ENCODE measurements around the gene ZAP70.

The ZAP70 gene

GRCh38 chr2:97713296-97714083, at the start of gene ZAP70:
Gene ZAP70, plus strand, starts transcription at chr2:97713576. Its CDS starts 10,461 bp downstream, at chr2:97724037.
- H2AFZ ChIP-seq (ENCODE audit: low read depth, low read length, severe bottlenecking) = peak within 1 kb of the TSS; percentile 72
- no peak within 1 kb of the TSS for H3K27ac ChIP-seq (ENCODE audit: low read depth, low read length)
- H3K27me3 ChIP-seq (ENCODE audit: low read length) = no peaks in the 10 kb centered on the region
- no peaks in the 10 kb centered on the region for H4K20me1 ChIP-seq (ENCODE audit: low read depth, low read length)
- H3K4me3 ChIP-seq (ENCODE audit: insufficient read depth, low read length, poor library complexity, severe bottlenecking) = no peak within 1 kb of the TSS
- no peak within 1 kb of the TSS for H3K9ac ChIP-seq (ENCODE audit: low read length)
- H3K9me3 ChIP-seq (ENCODE audit: insufficient read depth, low read length) = no peaks in the 10 kb centered on the region
- H3K36me3 ChIP-seq (ENCODE audit: low read length) = no peaks in the 10 kb centered on the region
- H3F3A ChIP-seq (ENCODE audit: insufficient read depth) = no peaks in the 10 kb centered on the region
- H3K79me2 ChIP-seq (ENCODE audit: insufficient read depth, low read length) = no peaks in the 10 kb centered on the region
- TF ChIP-seq EZH2phosphoT487 (conservative IDR thresholded peaks at IDR 0.05; ENCODE audit: low read length) = no peak
- TF ChIP-seq, protein P1, sequence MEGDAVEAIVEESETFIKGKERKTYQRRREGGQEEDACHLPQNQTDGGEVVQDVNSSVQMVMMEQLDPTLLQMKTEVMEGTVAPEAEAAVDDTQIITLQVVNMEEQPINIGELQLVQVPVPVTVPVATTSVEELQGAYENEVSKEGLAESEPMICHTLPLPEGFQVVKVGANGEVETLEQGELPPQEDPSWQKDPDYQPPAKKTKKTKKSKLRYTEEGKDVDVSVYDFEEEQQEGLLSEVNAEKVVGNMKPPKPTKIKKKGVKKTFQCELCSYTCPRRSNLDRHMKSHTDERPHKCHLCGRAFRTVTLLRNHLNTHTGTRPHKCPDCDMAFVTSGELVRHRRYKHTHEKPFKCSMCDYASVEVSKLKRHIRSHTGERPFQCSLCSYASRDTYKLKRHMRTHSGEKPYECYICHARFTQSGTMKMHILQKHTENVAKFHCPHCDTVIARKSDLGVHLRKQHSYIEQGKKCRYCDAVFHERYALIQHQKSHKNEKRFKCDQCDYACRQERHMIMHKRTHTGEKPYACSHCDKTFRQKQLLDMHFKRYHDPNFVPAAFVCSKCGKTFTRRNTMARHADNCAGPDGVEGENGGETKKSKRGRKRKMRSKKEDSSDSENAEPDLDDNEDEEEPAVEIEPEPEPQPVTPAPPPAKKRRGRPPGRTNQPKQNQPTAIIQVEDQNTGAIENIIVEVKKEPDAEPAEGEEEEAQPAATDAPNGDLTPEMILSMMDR (IDR thresholded peaks at IDR 0.05; ENCODE audit: insufficient read depth, low read length, poor library complexity, severe bottlenecking) = no peak
- H3K4me2 ChIP-seq (ENCODE audit: low read depth, low read length, poor library complexity, severe bottlenecking) = no peak within 1 kb of the TSS
- no peaks in the 10 kb centered on the region for H3K9me2 ChIP-seq (replicated peaks; ENCODE audit: insufficient read depth, low read length)

DNA sequence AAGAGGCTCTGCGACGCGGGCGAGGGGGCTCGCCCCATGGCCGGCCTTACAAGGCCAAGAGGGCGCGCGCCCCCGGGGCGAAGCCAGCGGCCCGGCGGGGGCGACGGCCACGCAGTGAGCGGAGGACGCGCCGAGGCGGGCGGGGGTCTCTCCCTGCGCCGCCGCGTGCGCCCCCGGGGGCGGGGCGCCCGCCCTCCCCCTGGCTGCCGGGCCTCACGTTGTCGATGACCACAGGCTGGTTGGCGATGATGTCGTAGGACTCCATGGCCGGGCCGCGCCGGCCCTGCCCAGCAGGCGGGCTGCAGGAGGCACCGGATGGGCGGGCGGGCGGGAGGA, 49.8 kb upstream of the ZAP70 start:
- H2AFZ ChIP-seq (ENCODE audit: low read depth, low read length, severe bottlenecking) = no peak overlapping the region
- H4K20me1 ChIP-seq (ENCODE audit: low read depth, low read length) = no peaks in the 10 kb centered on the region
- H3K9ac ChIP-seq (ENCODE audit: low read length) = peak overlapping the region; percentile 76
- H3K9me3 ChIP-seq (ENCODE audit: insufficient read depth, low read length) = no peaks in the 10 kb centered on the region
- peak overlapping the region; percentile 69 for H3K4me3 ChIP-seq (ENCODE audit: insufficient read depth, low read length, poor library complexity, severe bottlenecking)
- H3F3A ChIP-seq (ENCODE audit: insufficient read depth) = no peaks in the 10 kb centered on the region
- H3K9me2 ChIP-seq (replicated peaks; ENCODE audit: insufficient read depth, low read length) = no peaks in the 10 kb centered on the region
- peak overlapping the region; percentile 79 for H3K4me2 ChIP-seq (ENCODE audit: low read depth, low read length, poor library complexity, severe bottlenecking)
- TF ChIP-seq, protein P1 (IDR thresholded peaks at IDR 0.05; ENCODE audit: insufficient read depth, low read length, poor library complexity, severe bottlenecking) = no peak
- TF ChIP-seq EZH2phosphoT487 (conservative IDR thresholded peaks at IDR 0.05; ENCODE audit: low read length) = no peak
- peak overlapping the region; percentile 57 for H3K27ac ChIP-seq (ENCODE audit: low read depth, low read length)
- H3K27me3 ChIP-seq (ENCODE audit: low read length) = no peaks in the 10 kb centered on the region
- H3K36me3 ChIP-seq (ENCODE audit: low read length) = no peaks in the 10 kb centered on the region
- peaks cover 29% of the 10 kb centered on the region for H3K79me2 ChIP-seq (ENCODE audit: insufficient read depth, low read length)

GRCh38 chr2:97663962-97664635, 49.3 kb upstream of the ZAP70 start, which contains the start of gene ACTR1B:
Gene ACTR1B, minus strand, starts transcription at chr2:97664044. Its CDS starts 154 bp downstream, at chr2:97663890.
- Histone ChIP-seq H3K27ac (ENCODE audit: low read depth, low read length) (peak within 1 kb of the TSS; percentile 60), H3K4me2 (ENCODE audit: low read depth, low read length, poor library complexity, severe bottlenecking) (peak within 1 kb of the TSS; percentile 87), H4K20me1 (ENCODE audit: low read depth, low read length) (no peaks in the 10 kb centered on the region), H3K79me2 (ENCODE audit: insufficient read depth, low read length) (peaks cover 29% of the 10 kb centered on the region), H3K9me3 (ENCODE audit: insufficient read depth, low read length) (no peaks in the 10 kb centered on the region), H3K9ac (ENCODE audit: low read length) (peak within 1 kb of the TSS; percentile 76), H3F3A (ENCODE audit: insufficient read depth) (no peaks in the 10 kb centered on the region), H2AFZ (ENCODE audit: low read depth, low read length, severe bottlenecking) (peak within 1 kb of the TSS; percentile 93), H3K27me3 (ENCODE audit: low read length) (no peaks in the 10 kb centered on the region), H3K4me3 (ENCODE audit: insufficient read depth, low read length, poor library complexity, severe bottlenecking) (peak within 1 kb of the TSS; percentile 92), H3K9me2 (replicated peaks; ENCODE audit: insufficient read depth, low read length) (no peaks in the 10 kb centered on the region), H3K36me3 (ENCODE audit: low read length) (no peaks in the 10 kb centered on the region)
- no peak for TF ChIP-seq EZH2phosphoT487 (conservative IDR thresholded peaks at IDR 0.05; ENCODE audit: low read length)
- TF ChIP-seq, protein P1 (IDR thresholded peaks at IDR 0.05; ENCODE audit: insufficient read depth, low read length, poor library complexity, severe bottlenecking) = peak; percentile 63

All from SU-DHL-6 (cell line).